HG02981 (cell line): ENCODE results near the gene LILRB2.
"Not testable (repeated sequence)": the region's sequence is repeated elsewhere in the genome, so short reads cannot be mapped to it uniquely, and the experiment has no call there.

Experiments used
- ATAC-seq: cut with Tn5 transposase; IDR thresholded peaks from one replicate; pipeline ENCODE4 v1.9.1; 2021; ENCODE audit warnings: mild to moderate bottlenecking, moderate library complexity; ENCODE audit not compliant: unreplicated experiment

Gene LILRB2

DNA sequence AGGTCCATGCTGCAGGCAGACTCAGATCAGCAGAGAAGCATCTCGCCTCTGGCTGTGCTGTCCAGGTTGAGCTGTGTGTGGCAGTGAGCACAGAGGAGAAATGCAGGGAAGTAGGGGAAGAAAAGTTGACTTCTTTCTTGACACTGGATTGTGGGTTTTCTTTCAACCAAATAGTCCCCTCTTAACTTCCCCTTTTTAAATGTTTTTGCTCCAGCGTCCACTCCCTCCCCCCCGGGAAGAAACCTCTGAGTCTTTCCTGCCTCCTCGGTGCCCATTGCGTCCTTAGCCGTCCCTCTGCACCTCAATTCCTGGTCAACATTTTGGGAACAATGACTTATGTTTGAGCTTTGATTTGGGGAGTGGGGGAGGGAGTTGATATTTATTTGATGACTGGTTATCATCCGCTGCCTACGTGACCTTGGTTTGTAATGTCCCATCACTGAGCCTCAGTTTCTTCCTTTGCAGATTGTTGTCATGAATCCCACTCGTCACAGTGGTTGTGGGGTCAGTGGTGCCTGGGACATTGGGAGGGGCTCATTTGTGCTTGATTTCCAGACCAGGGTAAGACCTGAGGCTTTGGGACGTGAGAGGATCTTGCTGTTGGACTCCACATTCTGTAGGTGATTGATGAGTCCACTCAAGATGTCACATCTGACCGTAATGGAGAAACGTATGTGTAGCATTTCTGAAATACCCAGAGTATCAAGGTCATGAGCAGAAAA lies at the start of gene LILRB2:
LILRB2 (minus strand) TSS at position 104 of the 722 bp plus-strand sequence. CDS start 614 bp downstream, outside the sequence.
- no peak for ATAC-seq

DNA sequence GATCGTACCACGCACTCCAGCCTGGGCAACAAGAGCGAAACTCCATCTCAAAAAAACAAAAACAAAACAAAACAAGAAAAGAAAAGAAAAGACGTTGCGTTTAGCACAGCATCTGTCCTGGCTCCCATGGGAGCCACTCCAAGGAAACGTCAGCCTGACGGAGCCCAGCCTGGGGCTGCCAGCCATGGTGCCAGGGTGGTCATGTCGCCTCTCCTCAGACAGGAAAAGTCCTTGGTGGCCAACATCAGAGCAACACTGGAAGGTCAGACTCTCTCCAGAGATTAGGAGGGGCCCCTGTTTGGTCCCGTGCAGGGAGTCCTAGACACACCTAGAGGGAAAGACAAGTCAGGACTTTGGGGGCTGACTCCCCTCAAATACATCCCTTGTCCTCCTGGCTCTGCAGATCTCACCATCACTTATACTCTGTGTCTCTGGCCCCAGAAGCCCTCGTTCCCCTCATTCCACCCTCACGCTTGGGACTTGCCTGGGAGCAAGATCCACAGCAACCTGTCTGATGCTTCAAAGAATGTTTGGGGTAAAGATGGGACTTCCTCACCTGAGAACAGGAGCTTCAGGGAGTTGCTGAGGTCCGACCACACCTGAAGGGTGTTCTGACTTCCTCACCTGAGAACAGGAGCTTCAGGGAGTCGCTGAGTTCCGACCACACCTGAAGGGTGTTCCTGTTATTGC lies 48.7 kb upstream of the LILRB2 start:
- no peak for ATAC-seq

DNA sequence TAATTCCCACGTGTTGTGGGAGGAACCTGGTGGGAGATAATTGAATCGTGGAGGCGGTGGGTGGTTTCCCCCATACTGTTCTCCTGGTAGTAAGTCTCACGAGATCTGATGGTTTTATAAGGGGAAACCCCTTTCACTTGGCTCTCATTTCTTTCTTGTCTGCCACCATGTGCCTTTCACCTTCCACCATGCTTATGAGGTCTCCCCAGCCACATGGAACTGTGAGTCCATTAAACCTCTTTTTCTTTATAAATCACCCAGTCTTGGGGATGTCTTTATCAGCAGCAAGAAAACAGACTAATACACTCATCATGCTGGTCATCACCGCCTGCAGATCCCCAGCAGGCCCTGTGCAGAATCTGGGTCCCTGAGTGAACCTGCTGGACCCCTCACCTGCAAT lies 47.9 kb upstream of the LILRB2 start:
- not testable (repeated sequence) for ATAC-seq

DNA sequence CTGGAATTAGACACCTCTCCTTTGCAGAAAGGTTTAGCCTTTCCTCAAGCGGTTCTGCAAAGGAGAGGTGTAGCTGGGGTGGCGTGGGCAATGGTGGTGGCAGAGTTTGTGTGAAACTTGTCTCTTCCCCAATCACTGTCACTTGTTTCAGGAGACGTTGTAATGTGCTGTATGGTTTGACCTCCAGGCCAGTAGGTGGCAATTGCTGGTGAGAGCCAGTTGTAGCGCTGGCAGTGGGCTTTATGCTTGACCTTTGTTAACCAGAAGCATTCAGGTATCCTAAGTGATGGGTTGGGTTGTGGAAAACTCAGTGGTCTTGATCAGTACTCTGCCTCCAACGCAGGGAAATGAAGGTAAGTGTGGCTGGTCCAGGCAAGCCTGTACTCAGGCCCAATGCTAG lies 44.7 kb upstream of the LILRB2 start:
- ATAC-seq: no peak

DNA sequence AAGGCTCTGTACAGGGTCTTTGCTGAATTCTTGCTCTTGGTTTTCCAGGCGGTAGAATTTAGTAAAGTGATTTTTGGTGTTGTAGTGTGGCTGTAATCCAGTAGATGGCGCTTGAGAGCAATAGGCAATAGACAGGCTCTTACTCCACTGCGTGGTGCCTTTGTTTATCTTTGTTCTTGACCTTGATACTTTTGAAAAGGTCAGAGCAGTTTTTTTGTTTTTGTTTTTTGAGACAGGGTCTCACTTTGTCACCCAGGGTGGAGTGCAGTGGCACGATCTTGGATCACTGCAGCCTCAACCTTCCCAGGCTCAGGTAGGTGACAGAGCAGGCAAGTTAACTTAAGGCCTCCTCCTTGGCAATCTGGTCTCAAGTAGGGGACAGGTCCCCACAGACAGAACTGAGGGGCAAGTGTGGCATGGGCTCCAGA lies 44.3 kb upstream of the LILRB2 start:
- ATAC-seq: no peak

DNA sequence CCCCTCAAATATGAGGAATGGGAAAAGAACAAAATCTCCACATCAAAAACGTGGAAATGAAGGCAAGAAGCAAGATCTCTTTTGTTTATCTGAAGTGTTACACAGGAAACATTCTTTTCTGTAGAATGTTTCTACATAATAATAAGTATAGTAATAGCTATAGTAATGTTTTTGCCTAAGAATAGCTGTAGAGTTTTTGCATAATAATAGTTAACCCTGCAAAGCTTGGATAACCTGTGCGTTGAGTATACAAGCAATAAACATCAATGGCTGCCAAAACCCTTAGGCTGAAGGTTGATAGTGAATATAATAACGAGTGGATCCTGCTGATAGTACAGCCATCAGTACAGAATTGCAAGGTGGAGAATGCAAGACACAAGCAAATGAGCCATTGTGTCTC lies 43.2 kb upstream of the LILRB2 start:
- no peak for ATAC-seq

DNA sequence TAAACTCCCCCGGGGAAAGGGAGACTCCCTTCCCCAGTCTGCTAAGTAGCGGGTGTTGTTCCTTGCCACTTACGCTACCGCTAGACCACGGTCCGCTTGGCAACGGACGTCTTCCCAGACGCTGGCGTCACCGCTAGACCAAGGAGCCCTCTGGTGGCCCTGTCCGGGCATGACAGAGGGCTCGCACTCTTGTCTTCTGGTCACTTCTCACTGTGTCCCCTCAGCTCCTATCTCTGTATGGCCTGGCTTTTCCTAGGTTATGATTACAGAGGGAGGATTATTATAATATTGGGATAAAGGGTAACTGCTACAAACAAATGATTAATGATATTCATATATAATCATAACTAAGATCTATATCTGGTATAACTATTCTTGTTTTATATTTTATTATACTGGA lies 42.0 kb upstream of the LILRB2 start:
- not testable (repeated sequence) for ATAC-seq

DNA sequence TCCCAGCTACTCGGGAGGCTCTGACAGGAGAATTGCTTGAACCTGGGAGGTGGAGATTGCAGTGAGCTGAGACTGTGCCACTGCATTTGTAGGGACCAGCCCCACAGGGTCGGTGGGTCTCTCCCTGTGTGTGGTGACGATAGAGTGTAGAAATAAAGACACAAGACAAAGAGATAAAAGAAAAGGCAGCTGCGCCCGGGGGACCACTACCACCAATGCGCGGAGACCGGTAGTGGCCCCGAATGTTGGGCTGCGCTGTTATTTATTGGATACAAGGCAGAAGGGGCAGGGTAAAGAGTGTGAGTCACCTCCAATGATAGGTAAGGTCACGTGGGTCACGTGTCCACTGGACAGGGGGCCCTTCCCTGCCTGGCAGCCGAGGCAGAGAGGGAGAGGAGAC lies 41.4 kb upstream of the LILRB2 start:
- ATAC-seq: not testable (repeated sequence)

DNA sequence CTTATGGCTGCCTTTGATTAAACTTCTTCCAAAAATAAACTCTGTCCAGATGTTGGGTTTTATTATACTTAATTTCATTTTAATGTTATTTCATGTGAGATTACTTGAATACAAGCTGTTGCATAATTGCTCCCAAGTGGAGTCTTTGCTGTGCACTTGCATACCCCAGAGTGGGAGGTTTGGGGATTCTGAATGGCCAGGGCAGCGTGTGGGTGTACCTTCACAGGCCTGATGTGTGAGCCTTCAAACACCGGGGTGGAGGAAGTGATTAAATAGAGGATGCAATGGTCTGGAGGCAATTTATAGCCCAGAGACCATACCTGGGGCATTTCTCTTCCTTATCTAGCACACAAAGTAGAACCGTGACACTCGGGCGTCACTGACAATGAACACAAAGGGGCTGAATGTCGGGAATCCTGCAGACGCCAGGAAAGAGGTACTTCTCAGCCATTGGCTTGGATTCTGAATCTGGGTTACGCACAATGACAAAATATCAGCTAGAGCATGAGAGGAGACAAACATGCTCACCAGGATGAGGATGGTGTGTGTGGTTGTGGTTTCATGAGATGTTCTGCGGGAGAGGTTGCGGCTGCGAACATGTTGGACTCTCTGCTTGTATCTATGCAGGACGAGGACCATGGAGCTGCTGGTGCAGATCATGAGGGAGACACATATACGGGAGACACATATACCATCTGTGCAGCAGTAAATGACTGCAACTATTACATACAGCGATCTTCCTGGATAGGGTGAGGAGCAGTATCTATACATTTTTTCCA lies 39.2 kb upstream of the LILRB2 start:
- no peak for ATAC-seq

DNA sequence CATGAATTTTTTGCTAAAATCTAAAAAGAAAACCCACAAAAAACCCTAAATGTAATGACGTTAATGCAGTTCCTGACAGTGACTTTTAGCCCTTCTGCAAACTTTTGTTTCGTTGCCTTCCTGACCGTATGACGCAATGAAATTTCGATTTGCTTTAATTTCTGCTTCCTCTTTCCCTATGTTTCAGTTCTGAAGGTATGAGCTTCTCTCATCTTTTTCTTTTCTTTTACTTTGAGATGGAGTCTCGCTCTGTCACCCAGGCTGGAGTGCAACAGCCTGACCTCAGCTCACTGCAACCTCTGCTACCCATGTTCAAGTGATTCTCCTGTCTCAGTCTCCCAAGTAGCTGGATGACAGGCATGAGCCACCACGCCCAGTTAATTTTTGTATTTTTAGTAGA lies 38.1 kb upstream of the LILRB2 start:
- ATAC-seq: no peak

DNA sequence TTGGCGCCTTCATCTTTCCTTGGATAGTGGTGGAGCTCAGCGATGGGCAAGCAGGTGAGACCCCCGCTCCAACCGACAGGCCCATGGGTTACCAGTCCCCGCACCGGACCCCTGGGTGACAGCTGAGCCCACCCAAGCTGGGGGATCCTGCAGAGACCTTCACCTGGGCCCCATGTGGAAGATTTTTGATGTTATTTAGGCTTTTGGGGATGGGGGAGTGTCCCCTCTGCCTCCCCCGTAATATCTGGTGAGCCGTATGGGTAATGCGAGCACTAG lies 37.0 kb upstream of the LILRB2 start:
- no peak for ATAC-seq

DNA sequence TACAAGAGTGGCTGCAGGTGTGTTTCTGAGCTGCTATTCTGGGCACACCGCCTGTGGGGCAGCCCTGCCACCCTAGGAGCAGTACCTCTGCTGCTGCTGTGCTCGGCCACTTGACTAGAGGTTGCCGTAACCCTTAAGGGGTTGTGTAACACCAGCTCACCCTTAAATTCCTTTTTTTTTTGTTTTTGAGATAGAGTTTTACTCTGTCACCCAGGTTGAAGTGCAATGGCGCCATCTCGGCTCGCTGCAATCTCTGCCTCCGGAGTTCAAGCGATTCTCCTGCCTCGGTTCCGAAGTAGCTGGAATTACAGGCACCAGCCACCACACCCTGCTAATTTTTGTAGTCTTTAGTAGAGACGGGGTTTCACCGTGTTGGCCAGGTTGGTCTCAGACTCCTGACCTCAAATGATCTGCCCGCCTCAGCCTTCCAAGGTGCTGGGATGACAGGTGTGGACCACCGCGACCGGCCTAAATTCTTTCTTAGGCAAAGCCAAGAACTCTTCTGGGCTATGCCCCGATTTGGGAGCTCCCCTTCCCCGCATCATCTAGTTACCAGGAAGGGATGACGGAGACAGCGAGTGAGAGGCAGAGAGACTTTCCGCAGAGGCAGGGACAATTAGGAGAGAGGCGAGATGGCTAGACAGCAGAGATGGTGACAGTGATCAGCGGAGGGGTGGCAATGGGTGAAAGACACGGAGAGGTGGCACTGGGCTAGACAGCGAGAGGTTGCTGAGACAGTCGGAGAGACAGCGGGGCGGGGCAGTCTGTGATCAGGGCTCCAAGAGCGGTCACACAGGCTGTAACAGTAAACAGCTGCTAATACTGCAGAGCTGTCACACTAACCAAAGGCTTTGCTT lies 36.4 kb upstream of the LILRB2 start:
- no peak for ATAC-seq

DNA sequence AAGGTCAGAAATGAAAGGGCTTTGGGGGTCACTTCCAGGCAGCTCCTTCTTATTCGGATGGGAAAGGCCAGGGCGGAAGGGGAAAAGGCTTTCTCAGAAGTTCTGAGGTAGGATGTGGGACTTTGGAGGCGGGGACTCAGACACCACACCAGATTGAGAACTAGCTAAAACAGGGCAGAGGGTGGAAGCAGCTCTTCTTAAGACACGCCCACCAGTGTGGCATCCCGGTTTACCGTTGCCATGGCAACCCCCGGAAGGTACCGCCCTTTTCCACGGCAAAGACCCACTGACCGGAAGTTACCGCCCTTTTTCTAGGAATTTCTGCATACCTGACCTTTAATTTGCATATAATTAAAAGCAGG lies 35.8 kb upstream of the LILRB2 start:
- ATAC-seq: no peak

DNA sequence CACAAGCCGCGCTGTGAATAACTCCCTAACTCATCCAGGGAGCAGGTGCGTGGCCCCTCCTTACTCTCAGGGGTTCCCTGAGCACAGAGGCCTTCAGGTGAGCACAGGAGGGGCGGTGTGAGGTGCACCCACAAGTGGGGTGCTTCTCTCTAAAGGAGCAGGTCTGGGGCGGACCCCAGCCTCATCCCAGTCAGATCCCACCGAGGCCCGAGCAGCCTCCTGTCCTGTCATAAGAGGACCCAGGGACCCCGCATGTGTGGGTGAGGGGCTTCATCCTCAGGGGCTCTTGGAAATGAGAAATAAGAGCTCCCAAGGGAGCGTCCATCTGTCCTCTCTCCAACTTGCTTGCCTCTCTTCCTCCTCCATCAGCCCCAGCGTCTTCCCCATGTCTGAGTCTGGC lies 35.0 kb upstream of the LILRB2 start:
- no peak for ATAC-seq

DNA sequence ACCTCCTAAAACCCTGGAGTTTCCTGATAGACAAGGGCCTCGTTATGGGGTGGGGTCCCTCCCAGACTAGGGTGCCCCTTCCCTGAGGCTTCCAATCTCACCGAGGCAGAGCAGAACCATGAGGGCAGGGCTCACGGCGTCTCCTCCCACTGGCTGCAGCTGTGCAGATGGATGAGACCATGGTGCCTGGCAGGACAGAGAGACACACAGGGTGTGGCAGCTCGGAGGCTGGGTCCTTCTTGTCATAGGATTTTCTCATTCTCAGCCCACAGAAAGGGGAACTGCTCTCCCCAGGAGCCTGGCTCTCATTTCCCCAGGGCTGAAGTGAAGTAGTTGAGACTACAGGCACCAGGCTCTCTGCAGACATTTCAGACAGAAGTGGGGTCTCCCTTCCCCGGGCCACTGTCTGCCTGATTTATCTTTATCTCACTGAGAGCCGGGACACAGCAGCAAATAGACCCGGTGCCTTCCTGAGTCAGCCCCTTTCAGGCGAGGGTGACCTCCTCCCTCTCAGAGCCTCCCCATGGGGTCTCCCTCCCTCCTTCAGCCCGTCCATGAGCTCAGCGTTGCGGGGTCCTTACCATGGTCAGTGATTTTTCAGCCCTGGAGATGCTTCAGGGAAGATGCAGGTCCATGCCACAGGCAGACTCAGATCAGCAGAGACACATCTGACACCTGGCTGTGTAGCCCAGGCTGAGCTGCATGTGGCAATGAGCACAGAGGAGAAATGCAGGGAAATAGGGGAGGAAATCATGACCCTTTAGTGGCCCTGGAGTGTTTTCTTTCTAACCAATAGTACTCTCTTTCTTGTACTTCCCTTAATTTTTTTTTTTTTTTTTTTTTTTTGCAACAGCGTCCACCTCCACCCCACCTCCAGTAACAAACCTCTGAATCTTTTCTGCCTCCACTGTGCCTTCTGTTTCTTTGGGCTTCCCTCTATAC lies 31.8 kb upstream of the LILRB2 start, which contains the start of gene LILRA5:
LILRA5 (minus strand) TSS at position 731 of the 942 bp plus-strand sequence; CDS start at position 584, 147 bp downstream.
- no peak for ATAC-seq

DNA sequence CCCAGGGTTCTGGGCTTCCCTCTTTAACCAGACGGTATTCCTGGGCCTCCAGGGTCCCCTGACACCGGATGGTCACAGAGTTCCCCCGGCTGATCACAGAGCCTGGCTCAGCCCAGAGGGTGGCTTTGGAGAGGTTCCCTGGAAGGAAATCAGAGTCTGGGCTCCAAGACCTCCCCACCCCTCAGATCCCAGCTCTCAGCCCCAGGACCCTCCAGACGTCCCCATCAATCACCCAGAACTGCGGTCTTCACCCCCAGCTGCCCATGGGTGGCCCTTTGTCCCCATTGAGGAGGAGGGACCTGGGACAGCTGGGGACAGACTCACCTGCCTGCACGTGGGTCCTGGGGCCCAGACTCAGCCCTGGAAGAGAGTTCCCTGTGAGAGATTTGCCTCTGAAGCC lies 31.1 kb upstream of the LILRB2 start:
- no peak for ATAC-seq

DNA sequence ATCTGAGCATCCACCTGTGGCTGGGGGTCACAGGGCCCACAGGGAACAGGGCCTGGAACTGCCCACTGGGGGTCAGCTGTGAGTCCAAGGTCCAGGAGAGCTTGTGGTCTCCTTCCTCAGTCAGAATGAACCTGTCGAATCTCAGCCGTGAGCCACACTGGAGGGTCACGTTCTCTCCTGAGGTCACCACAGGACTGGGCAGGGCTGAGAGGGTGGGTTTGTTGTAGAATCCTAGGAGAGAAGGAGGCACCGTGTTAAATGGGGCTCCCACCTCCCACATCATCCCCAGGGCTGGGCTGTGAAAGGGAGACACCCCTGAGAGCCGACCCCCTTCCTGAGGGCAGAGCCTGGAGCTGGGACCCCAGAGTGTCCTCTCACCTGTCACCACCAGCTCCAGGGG lies 30.6 kb upstream of the LILRB2 start:
- no peak for ATAC-seq

DNA sequence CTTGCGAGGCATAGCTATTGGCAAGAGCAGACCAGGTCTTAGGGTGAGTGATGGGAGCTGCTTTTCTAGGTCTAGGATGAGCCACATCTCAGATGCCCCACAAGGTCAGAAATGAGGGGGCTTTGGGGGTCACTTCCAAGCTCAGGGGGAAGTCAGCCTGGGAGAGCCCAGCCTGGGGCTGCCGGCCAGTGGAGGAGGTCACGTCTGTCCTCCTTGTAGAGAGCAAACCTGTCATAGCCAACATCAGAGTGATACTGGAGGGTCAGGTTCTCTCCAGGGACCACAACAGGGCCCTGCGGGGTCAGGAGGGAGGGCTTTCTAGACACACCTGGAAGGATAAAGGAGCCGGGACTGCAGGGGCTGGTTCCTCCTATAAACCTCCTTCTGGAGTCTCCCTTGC lies 29.6 kb upstream of the LILRB2 start:
- no peak for ATAC-seq

DNA sequence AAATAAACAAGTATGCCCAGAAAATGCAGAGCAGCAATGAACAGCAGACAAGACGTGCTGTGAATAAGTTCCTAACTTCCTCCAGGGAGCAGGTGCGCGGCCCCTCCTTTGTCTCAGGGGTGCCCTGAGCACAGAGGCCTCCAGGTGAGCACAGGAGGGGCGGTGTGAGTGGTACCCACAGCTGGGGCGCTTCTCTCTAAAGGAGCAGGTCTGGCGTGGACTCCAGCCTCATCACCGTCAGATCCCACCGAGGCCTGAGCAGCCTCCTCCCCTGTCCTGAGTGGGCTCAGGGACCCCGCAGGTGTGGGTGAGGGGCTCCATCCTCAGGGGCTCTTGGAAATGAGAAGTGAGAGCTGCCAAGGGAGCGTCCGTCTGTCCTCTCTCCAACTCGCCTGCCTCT lies 28.9 kb upstream of the LILRB2 start:
- no peak for ATAC-seq
